Panc1 (cell line): ENCODE data around the gene TES.

Source experiments
- POLR2AphosphoS5 ChIP-seq: IDR thresholded peaks from 2 replicates; pipeline ENCODE4 v1.6.1; 2012; ENCODE audit warnings: mild to moderate bottlenecking, low read depth, low read length, moderate library complexity
- TCF7L2 ChIP-seq: IDR thresholded peaks from 2 replicates; pipeline ENCODE4 v1.6.1; 2011; ENCODE audit warnings: mild to moderate bottlenecking, low read depth, low read length, inconsistent platforms
- TF ChIP-seq, protein P1 (sequence below): fragments of 450-650 bp; IDR thresholded peaks from 2 replicates; pipeline ENCODE4 v1.5.1; 2017; ENCODE audit warnings: mild to moderate bottlenecking

DNA sequence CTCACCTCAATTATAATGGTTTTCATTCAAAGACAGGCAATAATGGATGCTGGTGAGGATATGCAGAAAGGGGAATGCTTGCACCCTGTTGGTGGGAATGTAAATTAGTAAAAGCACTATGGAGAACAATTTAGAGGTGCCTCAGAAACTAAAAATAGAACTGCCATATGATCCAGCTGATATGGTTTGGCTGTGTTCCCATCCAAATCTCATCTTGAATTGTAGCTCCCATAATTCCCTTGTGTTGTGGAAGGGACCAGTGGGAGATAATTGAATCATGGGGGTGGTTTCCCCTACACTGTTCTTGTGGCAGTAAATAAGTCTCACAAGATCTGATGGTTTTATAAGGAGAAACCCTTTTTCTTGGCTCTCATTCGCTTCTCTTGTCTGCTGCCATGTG is 87.7 kb downstream of the TES start:
- TF ChIP-seq, protein P1, sequence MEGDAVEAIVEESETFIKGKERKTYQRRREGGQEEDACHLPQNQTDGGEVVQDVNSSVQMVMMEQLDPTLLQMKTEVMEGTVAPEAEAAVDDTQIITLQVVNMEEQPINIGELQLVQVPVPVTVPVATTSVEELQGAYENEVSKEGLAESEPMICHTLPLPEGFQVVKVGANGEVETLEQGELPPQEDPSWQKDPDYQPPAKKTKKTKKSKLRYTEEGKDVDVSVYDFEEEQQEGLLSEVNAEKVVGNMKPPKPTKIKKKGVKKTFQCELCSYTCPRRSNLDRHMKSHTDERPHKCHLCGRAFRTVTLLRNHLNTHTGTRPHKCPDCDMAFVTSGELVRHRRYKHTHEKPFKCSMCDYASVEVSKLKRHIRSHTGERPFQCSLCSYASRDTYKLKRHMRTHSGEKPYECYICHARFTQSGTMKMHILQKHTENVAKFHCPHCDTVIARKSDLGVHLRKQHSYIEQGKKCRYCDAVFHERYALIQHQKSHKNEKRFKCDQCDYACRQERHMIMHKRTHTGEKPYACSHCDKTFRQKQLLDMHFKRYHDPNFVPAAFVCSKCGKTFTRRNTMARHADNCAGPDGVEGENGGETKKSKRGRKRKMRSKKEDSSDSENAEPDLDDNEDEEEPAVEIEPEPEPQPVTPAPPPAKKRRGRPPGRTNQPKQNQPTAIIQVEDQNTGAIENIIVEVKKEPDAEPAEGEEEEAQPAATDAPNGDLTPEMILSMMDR, result no peak
- TF ChIP-seq POLR2AphosphoS5 (no peak), TCF7L2 (no peak)
